ENCODE results near the gene POMGNT1. TPM values are rescaled to one million over a fixed set of nuclear protein-coding genes. Genes with fewer than 3 reads are reported as not detected.
"Not testable (repeated sequence)": the region's sequence is repeated elsewhere in the genome, so short reads cannot be mapped to it uniquely, and the experiment has no call there.

The POMGNT1 gene
- total RNA-seq, result 10 to 100 TPM; 32.7 to 34.3 TPM

- peaks cover 4% of the 10 kb centered on the region for H3K36me3 Mint-ChIP-seq
- POLR2A ChIA-PET, result interaction anchor here (0.6 to 2.5 kb wide), 5 partner anchors 25 to 176 kb away, joined by 3 to 9 read pairs (median 5); partner anchors contain the start of gene RAD54L
- no peaks in the 10 kb centered on the region for H3K27me3 Mint-ChIP-seq
- DNase-seq (peak; percentile 90), ATAC-seq (ENCODE audit: low read depth) (peak; percentile 94)
- peak within 1 kb of the TSS; percentile 81 for H3K27ac Mint-ChIP-seq
- peak within 1 kb of the TSS; percentile 86 for H3K4me3 Mint-ChIP-seq
- peaks cover 14% of the 10 kb centered on the region for H3K4me1 Mint-ChIP-seq
- H3K9me3 Mint-ChIP-seq, result no peaks in the 10 kb centered on the region
These were observed at the start of gene POMGNT1 for GRCh38 chr1:46197964-46198811. TSS of gene POMGNT1 (minus strand) at chr1:46198434. CDS start at chr1:46197821, 613 bp downstream.

DNA sequence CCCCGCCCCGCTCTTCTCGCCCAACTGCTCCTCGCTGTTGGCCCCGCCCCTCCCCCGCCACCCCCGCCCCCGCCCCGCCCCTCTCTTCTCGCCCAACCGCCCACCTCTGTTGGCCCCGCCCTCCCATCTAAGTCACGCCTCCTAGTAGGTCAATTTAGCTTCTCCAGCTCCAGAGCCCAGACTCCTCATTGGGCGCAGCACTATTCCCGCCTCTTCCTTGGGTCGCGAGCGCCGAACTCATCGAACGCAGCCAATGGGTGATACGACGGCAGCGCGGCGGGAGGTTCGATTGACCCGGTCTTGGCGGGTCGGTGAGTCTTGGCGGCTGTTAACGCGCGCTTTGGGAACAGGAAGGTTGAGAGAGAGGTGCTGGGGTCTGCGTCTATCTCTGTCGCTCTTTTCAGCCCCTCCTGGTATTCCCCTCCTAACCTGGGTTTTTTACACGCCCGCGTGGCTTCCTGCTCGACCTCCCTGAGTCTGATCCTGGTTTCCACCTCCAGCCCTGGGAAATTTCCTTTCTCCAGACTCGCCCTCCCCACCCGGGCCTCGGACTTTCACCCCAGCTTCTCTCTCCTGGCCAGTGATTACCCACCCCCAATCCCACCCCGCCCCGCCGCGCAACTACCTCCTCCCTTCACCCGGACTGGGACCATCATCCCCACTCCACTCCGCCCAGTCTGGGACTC, 49.3 kb upstream of the POMGNT1 start, which contains the start of gene RAD54L:
RAD54L (plus strand) TSS at position 328 of the 686 bp plus-strand sequence. CDS start 643 bp downstream, outside the sequence.
- Mint-ChIP-seq H3K36me3 (peaks cover 30% of the 10 kb centered on the region), H3K27ac (peak within 1 kb of the TSS; percentile 95), H3K27me3 (no peaks in the 10 kb centered on the region), H3K4me3 (peak within 1 kb of the TSS; percentile 96), H3K4me1 (peaks cover 26% of the 10 kb centered on the region), H3K9me3 (no peaks in the 10 kb centered on the region)
- DNase-seq (peak; percentile 93), ATAC-seq (ENCODE audit: low read depth) (peak; percentile 92)
- POLR2A ChIA-PET, result interaction anchor here (0.6 to 2.1 kb wide), 16 partner anchors 10 to 730 kb away, joined by 3 to 18 read pairs (median 4); partner anchors contain the start of genes GPBP1L1, LRRC41, LURAP1 and NASP

- no peaks in the 10 kb centered on the region for H3K27me3 Mint-ChIP-seq
- H3K36me3 Mint-ChIP-seq, result peaks cover 22% of the 10 kb centered on the region
- POLR2A ChIA-PET, result interaction anchor here (0.6 to 2.1 kb wide), 14 partner anchors 11 to 730 kb away, joined by 3 to 18 read pairs (median 5); partner anchors contain the start of genes GPBP1L1, LRRC41, LURAP1 and NASP
- peak overlapping the region; percentile 96 for H3K4me3 Mint-ChIP-seq
- DNase-seq, result no peak
- ATAC-seq (ENCODE audit: low read depth), result peak; percentile 68
- H3K4me1 Mint-ChIP-seq, result peaks cover 21% of the 10 kb centered on the region
- H3K9me3 Mint-ChIP-seq, result no peaks in the 10 kb centered on the region
- H3K27ac Mint-ChIP-seq, result peak overlapping the region; percentile 95
These were observed 48.6 kb upstream of the POMGNT1 start for GRCh38 chr1:46246548-46247435.

GRCh38 chr1:46246136-46246535, 47.9 kb upstream of the POMGNT1 start:
- not testable (repeated sequence) for H3K27me3 Mint-ChIP-seq; H3K9me3 Mint-ChIP-seq; DNase-seq; ATAC-seq (ENCODE audit: low read depth)
- peaks cover 21% of the 10 kb centered on the region for H3K4me1 Mint-ChIP-seq
- peaks cover 18% of the 10 kb centered on the region for H3K36me3 Mint-ChIP-seq
- H3K4me3 Mint-ChIP-seq, result peak overlapping the region; percentile 96
- peak overlapping the region; percentile 95 for H3K27ac Mint-ChIP-seq
- POLR2A ChIA-PET, result interaction anchor here (1.2 to 2.1 kb wide), 7 partner anchors 11 to 560 kb away, joined by 3 to 18 read pairs (median 5); partner anchors contain the start of genes GPBP1L1, LRRC41, LURAP1 and NSUN4

DNA sequence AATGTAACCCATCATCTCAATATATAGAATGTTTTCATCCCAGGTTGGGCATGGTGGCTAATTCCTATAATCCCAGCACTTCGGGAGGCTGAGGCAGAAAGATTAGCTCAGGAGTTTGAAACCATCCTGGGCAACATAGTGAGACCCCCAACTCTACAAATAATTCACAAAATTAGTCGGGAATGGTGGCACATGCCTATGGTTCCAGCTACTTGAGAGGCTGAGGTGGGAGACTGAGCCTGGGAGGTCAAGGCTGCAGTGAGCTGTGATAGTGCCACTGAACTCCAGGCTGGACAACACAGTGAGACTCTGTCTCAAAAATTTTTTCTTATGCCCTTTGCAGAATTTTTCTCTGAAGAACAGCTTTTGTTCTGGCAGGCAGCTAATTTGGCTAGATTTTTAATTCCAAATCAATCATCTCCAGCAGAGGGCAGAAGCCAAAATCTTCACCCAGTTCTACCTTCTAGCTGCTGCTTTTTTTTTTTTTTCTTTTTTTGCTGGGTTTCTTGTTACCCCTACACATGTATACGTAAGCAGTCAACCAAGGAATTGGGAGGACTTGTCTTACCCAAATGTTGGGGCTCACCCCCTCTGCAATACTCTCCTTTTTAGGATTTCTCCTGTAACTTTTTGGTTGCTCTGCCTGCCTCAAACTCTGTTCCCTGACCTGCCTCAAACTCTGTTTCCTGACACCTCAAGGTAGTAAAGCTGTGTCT, 46.6 kb upstream of the POMGNT1 start:
- Mint-ChIP-seq H3K27ac (no peak overlapping the region), H3K4me3 (no peak overlapping the region)
- ATAC-seq (ENCODE audit: low read depth), result no peak

DNA sequence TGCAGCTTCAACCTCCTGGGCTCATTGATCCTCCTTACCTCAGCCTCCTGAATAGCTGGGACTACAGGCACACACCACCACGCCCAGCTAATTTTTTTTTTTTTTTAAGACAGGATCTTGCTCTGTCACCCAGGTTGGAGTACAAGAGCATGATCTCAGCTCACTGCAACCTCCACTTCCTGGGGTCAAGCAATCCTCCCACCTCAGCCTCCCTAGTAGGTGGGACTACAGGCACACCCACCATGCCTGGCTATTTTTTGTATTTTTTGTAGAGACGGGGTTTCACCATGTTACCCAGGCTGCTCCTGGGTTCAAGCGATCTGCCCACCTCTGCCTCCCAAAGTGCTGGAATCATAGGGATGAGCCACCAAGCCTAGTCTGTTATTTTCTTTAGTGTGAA, 45.6 kb upstream of the POMGNT1 start:
- not testable (repeated sequence) for H3K36me3 Mint-ChIP-seq; H3K27ac Mint-ChIP-seq; H3K9me3 Mint-ChIP-seq; H3K27me3 Mint-ChIP-seq; H3K4me3 Mint-ChIP-seq; DNase-seq; ATAC-seq (ENCODE audit: low read depth)
- POLR2A ChIA-PET, result interaction anchor here (1.9 kb wide), 1 partner anchor 60 kb away, joined by 8 read pairs; the partner anchor contains the start of gene UQCRH
- H3K4me1 Mint-ChIP-seq, result peaks cover 13% of the 10 kb centered on the region

More for the DNA sequence above, 46.6 kb upstream of the POMGNT1 start:
- DNase-seq, result no peak
- POLR2A ChIA-PET, result interaction anchor here (0.6 to 1.9 kb wide), 5 partner anchors 22 to 104 kb away, joined by 3 to 8 read pairs (median 3); partner anchors contain the start of genes POMGNT1 and UQCRH
- Mint-ChIP-seq H3K36me3 (peaks cover 11% of the 10 kb centered on the region), H3K4me1 (peaks cover 21% of the 10 kb centered on the region), H3K9me3 (no peaks in the 10 kb centered on the region), H3K27me3 (no peaks in the 10 kb centered on the region)

DNA sequence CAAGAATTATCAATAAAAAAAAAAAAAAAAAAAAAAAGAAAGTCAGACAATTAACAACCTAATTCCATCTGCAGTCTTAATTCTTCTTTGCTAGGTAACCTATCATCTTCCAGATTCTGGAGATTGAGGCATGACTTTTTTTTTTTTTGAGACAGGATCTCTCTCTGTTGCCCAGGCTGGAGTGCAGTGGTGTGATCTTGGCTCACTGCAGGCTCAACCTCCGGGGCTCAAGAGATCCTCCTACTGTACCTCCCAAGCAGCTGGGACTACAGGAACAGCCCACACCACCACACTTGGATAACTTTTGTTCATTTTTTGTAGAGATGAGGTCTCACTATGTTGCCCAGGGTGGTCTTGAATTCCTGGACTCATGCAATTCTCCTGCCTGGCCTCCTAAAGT, 44.7 kb upstream of the POMGNT1 start:
- H3K36me3 Mint-ChIP-seq, result no peaks in the 10 kb centered on the region
- no peak for ATAC-seq (ENCODE audit: low read depth)
- H3K4me1 Mint-ChIP-seq, result peaks cover 8% of the 10 kb centered on the region
- H3K4me3 Mint-ChIP-seq, result no peak overlapping the region
- H3K27ac Mint-ChIP-seq, result no peak overlapping the region
- H3K9me3 Mint-ChIP-seq, result peaks cover 1% of the 10 kb centered on the region
- POLR2A ChIA-PET, result interaction anchor here (0.6 kb wide), 1 partner anchor 103 kb away, joined by 3 read pairs; no protein-coding TSS in a partner anchor
- H3K27me3 Mint-ChIP-seq, result no peaks in the 10 kb centered on the region
- no peak for DNase-seq

- not testable (repeated sequence) for H3K4me1 Mint-ChIP-seq; ATAC-seq (ENCODE audit: low read depth); DNase-seq
These were observed 43.5 kb upstream of the POMGNT1 start for GRCh38 chr1:46241733-46242132.

GRCh38 chr1:46238865-46239264, 40.6 kb upstream of the POMGNT1 start:
- ATAC-seq (ENCODE audit: low read depth); H3K4me3 Mint-ChIP-seq; H3K27ac Mint-ChIP-seq; DNase-seq; H3K27me3 Mint-ChIP-seq; POLR2A ChIA-PET; H3K4me1 Mint-ChIP-seq; H3K9me3 Mint-ChIP-seq; H3K36me3 Mint-ChIP-seq: not testable (repeated sequence)

More at GRCh38 chr1:46241733-46242132, 43.5 kb upstream of the POMGNT1 start:
- POLR2A ChIA-PET, H3K27me3 Mint-ChIP-seq, H3K27ac Mint-ChIP-seq, H3K36me3 Mint-ChIP-seq, H3K4me3 Mint-ChIP-seq, H3K9me3 Mint-ChIP-seq: not testable (repeated sequence)

- peaks cover 1% of the 10 kb centered on the region for H3K9me3 Mint-ChIP-seq
- no peak overlapping the region for H3K27ac Mint-ChIP-seq
- no peaks in the 10 kb centered on the region for H3K36me3 Mint-ChIP-seq
- peaks cover 3% of the 10 kb centered on the region for H3K4me1 Mint-ChIP-seq
- H3K27me3 Mint-ChIP-seq, result no peaks in the 10 kb centered on the region
- no peak for ATAC-seq (ENCODE audit: low read depth)
- no peak overlapping the region for H3K4me3 Mint-ChIP-seq
- POLR2A ChIA-PET, result interaction anchor here (0.5 kb wide), 1 partner anchor 103 kb away, joined by 3 read pairs; no protein-coding TSS in a partner anchor
- DNase-seq, result no peak
These were observed 38.6 kb upstream of the POMGNT1 start for GRCh38 chr1:46236882-46237281.

DNA sequence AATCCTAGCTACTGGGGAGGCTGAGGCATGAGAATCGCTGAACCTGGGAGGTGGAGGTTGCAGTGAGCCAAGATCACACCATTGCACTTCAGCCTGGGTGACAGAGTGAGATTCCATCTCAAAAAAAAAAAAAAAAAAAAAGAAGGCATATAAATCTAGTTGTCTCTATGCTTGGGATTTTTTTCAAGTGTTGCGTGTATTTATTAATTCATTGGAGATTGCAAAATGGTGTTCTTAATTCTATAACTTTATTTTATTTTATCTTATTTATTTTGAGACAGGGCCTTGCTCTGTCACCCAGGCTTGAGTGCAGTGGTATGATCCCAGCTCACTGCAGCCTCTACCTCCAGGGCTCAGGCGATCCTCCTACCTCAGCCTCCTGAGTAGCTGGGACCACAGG, 33.0 kb upstream of the POMGNT1 start:
- not testable (repeated sequence) for DNase-seq; H3K27me3 Mint-ChIP-seq; H3K27ac Mint-ChIP-seq; H3K36me3 Mint-ChIP-seq; H3K9me3 Mint-ChIP-seq; H3K4me1 Mint-ChIP-seq; H3K4me3 Mint-ChIP-seq; ATAC-seq (ENCODE audit: low read depth)
- POLR2A ChIA-PET, result interaction anchor here (1.4 kb wide), 1 partner anchor 17 kb away, joined by 3 read pairs; no protein-coding TSS in a partner anchor

DNA sequence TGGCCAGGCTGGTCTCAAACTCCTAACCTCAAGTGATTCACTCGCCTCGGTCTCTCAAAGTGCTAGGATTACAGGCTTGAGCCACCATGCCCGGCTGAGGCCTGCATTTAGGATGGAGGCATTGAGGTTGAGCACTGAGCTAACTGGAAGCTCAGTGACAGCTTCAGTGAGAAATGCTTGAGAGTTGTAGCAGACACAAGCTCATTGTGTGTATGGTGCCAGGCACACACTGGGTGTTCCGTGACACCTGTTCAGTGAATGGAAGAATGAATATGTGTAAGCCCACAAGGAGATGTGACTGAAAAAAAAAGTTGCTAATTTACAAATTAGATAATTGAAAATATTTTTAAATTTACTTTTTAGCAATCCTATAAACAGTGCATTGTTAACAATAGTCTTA, 26.7 kb upstream of the POMGNT1 start:
- H3K4me1 Mint-ChIP-seq, result peaks cover 8% of the 10 kb centered on the region
- H3K27me3 Mint-ChIP-seq, result peaks cover 2% of the 10 kb centered on the region
- ATAC-seq (ENCODE audit: low read depth), result no peak
- H3K27ac Mint-ChIP-seq, result no peak overlapping the region
- H3K9me3 Mint-ChIP-seq, result no peaks in the 10 kb centered on the region
- POLR2A ChIA-PET, result interaction anchor here (0.6 kb wide), 1 partner anchor 419 kb away, joined by 3 read pairs; no protein-coding TSS in a partner anchor
- H3K4me3 Mint-ChIP-seq, result no peak overlapping the region
- no peak for DNase-seq
- no peaks in the 10 kb centered on the region for H3K36me3 Mint-ChIP-seq

All from activated naive CD8-positive, alpha-beta T cell treated with anti-CD3 and anti-CD28 coated beads, Interleukin-2, amount 10 ng/mL, durations not matched to agents 7 days and 5 days (primary cell).